LNCAP (cell line): Measurements from ENCODE around the gene CREBRF.

Experiments
- TF ChIP-seq, protein P1 (sequence below): fragments of 450-650 bp; IDR thresholded peaks from 2 replicates; pipeline ENCODE4 v1.5.1; 2017; ENCODE audit warnings: mild to moderate bottlenecking

The CREBRF gene

GRCh38 chr5:173075137-173075843 lies 19.1 kb downstream of the CREBRF start:
- TF ChIP-seq, protein P1, sequence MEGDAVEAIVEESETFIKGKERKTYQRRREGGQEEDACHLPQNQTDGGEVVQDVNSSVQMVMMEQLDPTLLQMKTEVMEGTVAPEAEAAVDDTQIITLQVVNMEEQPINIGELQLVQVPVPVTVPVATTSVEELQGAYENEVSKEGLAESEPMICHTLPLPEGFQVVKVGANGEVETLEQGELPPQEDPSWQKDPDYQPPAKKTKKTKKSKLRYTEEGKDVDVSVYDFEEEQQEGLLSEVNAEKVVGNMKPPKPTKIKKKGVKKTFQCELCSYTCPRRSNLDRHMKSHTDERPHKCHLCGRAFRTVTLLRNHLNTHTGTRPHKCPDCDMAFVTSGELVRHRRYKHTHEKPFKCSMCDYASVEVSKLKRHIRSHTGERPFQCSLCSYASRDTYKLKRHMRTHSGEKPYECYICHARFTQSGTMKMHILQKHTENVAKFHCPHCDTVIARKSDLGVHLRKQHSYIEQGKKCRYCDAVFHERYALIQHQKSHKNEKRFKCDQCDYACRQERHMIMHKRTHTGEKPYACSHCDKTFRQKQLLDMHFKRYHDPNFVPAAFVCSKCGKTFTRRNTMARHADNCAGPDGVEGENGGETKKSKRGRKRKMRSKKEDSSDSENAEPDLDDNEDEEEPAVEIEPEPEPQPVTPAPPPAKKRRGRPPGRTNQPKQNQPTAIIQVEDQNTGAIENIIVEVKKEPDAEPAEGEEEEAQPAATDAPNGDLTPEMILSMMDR = no peak

DNA sequence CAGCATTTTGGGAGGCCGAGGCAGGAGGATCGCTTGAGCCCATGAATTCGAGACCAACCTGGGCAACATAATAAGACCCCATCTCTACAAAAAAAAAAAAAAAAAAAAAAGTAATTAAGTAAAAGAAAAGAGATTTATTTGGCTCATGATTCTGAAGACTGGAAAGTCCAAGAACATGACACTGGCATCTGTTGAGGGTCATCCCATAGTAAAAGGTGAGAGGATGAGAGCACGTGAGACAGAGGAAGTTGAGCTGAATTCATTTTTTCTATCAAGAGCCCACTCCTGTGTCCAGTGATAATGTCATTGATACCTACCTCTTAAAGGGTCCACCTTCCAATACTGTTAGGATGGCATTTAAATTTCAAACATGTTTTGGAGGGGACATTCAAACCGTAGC lies 19.8 kb downstream of the CREBRF start:
- TF ChIP-seq, protein P1 = no peak

DNA sequence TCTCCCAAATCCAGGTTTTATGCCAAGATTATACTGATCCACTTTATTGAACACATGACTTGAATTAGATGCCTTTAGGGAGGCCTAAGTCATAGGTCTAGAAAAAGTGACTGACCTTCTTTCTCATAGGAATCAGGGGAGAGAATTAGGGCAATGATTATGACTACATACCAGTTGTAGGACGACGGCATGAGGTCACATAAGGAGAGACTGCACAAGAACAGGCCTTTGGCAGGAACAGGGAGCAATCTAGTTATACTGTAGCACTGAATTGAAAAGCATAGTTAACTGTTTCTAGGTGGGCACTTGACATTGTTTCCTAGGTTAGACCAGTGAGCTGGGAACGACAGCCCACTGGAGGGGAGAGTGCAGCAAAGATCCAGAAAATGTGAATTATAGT lies 22.7 kb downstream of the CREBRF start:
- TF ChIP-seq, protein P1 = no peak

GRCh38 chr5:173089581-173089980 lies 33.4 kb downstream of the CREBRF start:
- TF ChIP-seq, protein P1 = no peak

GRCh38 chr5:173090639-173091038 lies 34.5 kb downstream of the CREBRF start:
- TF ChIP-seq, protein P1 = no peak

GRCh38 chr5:173091981-173092380 lies 35.8 kb downstream of the CREBRF start:
- TF ChIP-seq, protein P1 = no peak

DNA sequence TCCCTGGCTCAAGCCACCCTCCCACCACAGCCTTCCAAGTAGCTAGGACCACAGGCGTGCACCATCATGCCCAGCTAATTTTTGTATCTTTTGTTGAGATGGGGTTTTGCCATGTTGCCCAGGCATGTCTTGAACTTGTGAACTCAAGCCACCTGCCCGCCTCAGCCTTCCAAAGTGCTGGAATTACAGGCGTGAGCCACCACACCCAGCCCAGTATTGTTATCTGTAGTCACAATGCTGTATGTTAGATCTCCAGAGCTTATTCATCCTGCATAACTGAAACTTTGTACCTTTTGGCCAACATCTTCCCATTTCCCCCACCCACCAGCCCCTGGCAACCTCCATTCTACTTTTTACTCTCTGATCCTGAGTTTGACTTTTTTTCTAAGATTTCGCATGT lies 37.5 kb downstream of the CREBRF start:
- TF ChIP-seq, protein P1 = no peak
